Stimulated activated naive B cell treated with anti-CD40 and anti-IgM and Interleukin-4, amounts not matched to agents 10 μg/mL and 1 μg/mL and 100 μg/mL, for 72 hours (primary cell): ENCODE results near the gene MKLN1.

Source experiments
- ATAC-seq, 2 donors: fragments of 150-1000 bp; cut with Tn5 transposase; replicated peaks; 2 replicates each; pipeline ENCODE4 v1.10.0; 2021; ENCODE audit warnings: moderate library complexity in 1 of 2
- DNase-seq: peaks from one replicate; pipeline ENCODE4 v3.0.0; 2021
- H3K27ac Mint-ChIP-seq: one replicate; pipeline ENCODE4 v1.8.0; 2022; ENCODE audit warnings: mild to moderate bottlenecking, mixed read lengths
- H3K27me3 Mint-ChIP-seq, 2 donors: one replicate each; pipeline ENCODE4 v1.8.0; 2022; ENCODE audit warnings: mixed read lengths in 2 of 2
- H3K36me3 Mint-ChIP-seq, 2 donors: one replicate each; pipeline ENCODE4 v1.8.0; 2022; ENCODE audit warnings: mixed read lengths in 2 of 2, mild to moderate bottlenecking in 1 of 2
- H3K4me1 Mint-ChIP-seq, 2 donors: one replicate each; pipeline ENCODE4 v1.8.0; 2022; ENCODE audit warnings: mixed read lengths in 2 of 2, mild to moderate bottlenecking in 1 of 2
- H3K4me3 Mint-ChIP-seq, 2 donors: one replicate each; pipeline ENCODE4 v1.8.0; 2022; ENCODE audit warnings: mild to moderate bottlenecking in 2 of 2, mixed read lengths in 2 of 2, moderate library complexity in 1 of 2
- H3K9me3 Mint-ChIP-seq, 2 donors: one replicate each; pipeline ENCODE4 v1.8.0; 2022; ENCODE audit warnings: mixed read lengths in 2 of 2, mild to moderate bottlenecking in 1 of 2

The MKLN1 gene

GRCh38 chr7:131517218-131517923 lies 189.7 kb downstream of the MKLN1 start:
- peaks cover 9 to 13% of the 10 kb centered on the region in 2 donors for H3K4me1 Mint-ChIP-seq
- H3K9me3 Mint-ChIP-seq: no peaks in the 10 kb centered on the region
- H3K27me3 Mint-ChIP-seq: peaks cover 0 to 5% of the 10 kb centered on the region in 2 donors
- ATAC-seq: no peak
- no peak overlapping the region for H3K27ac Mint-ChIP-seq
- no peaks in the 10 kb centered on the region for H3K36me3 Mint-ChIP-seq
- no peak overlapping the region for H3K4me3 Mint-ChIP-seq
- no peak for DNase-seq

GRCh38 chr7:131518626-131519025 lies 190.9 kb downstream of the MKLN1 start:
- no peaks in the 10 kb centered on the region for H3K36me3 Mint-ChIP-seq

GRCh38 chr7:131521651-131522163 lies 194.0 kb downstream of the MKLN1 start:
- no peaks in the 10 kb centered on the region for H3K36me3 Mint-ChIP-seq
- H3K4me1 Mint-ChIP-seq: peaks cover 6% of the 10 kb centered on the region in 2 donors
- ATAC-seq (no peak), DNase-seq (no peak)
- no peak overlapping the region for H3K4me3 Mint-ChIP-seq
- peak overlapping the region; percentile 71 for H3K27ac Mint-ChIP-seq
- H3K9me3 Mint-ChIP-seq: no peaks in the 10 kb centered on the region
- no peaks in the 10 kb centered on the region for H3K27me3 Mint-ChIP-seq

More at GRCh38 chr7:131518626-131519025, 190.9 kb downstream of the MKLN1 start:
- ATAC-seq (no peak), DNase-seq (no peak)
- Mint-ChIP-seq H3K4me3 (no peak overlapping the region), H3K27me3 (no peaks in the 10 kb centered on the region), H3K9me3 (no peaks in the 10 kb centered on the region), H3K27ac (no peak overlapping the region), H3K4me1 (peaks cover 7% of the 10 kb centered on the region in 2 donors)

DNA sequence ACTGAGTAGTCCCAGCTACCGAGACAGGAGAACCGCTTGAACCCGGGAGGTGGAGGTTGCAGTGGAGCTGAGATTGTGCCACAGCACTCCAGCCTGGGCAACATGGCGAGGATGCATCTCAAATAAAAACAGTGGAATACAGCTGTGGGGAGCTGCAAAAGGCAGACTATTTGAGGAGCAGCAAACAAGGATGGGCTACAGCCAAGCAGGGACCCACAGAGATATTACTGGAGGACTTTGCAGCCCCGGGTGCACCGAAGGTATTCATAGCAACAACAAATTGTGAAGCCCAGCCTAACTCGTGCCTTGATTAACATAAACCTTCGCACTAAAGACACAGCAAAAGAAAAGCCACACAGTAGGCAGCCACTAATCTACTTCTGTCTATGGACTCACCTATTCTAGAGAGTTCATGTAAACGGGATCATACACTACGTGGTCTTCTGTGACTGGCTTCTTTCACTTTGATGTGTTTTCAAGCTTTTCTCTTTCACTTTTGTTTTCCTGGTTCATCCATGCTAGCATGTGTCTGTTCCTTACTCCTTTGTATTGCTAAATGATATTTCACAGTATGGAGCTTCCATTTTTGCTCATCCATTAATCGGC lies 194.8 kb downstream of the MKLN1 start:
- Mint-ChIP-seq H3K4me3 (peak overlapping the region; percentile 31 to 33), H3K36me3 (no peaks in the 10 kb centered on the region)

DNA sequence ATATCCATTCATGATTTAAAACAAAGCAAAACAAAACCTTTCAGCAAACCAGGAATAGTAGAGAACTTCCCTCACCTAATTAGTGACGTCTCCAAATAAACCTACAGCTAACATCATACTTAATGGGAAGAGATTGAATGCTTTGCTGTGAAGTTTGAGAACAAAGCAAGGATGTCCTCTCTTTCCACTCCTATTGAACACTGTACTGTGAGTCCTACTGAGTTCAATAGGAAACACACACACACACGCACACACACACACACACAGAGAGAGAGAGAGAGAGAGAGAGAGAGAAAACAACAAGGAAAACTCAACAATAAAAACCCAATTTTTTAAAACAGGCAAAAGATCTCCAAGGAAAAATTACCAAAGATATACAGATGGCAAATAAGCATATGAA lies 196.4 kb downstream of the MKLN1 start:
- H3K36me3 Mint-ChIP-seq: no peaks in the 10 kb centered on the region
- no peak overlapping the region for H3K4me3 Mint-ChIP-seq
- H3K27ac Mint-ChIP-seq: no peak overlapping the region
- no peaks in the 10 kb centered on the region for H3K9me3 Mint-ChIP-seq
- H3K4me1 Mint-ChIP-seq: peaks cover 11 to 13% of the 10 kb centered on the region in 2 donors
- no peaks in the 10 kb centered on the region for H3K27me3 Mint-ChIP-seq
- DNase-seq (no peak), ATAC-seq (no peak)

More for the DNA sequence above, 194.8 kb downstream of the MKLN1 start:
- H3K4me1 Mint-ChIP-seq: peaks cover 9 to 10% of the 10 kb centered on the region in 2 donors
- DNase-seq (no peak), ATAC-seq (peak; percentile 31 to 56)
- no peak overlapping the region for H3K27ac Mint-ChIP-seq
- H3K27me3 Mint-ChIP-seq: no peaks in the 10 kb centered on the region
- no peaks in the 10 kb centered on the region for H3K9me3 Mint-ChIP-seq

DNA sequence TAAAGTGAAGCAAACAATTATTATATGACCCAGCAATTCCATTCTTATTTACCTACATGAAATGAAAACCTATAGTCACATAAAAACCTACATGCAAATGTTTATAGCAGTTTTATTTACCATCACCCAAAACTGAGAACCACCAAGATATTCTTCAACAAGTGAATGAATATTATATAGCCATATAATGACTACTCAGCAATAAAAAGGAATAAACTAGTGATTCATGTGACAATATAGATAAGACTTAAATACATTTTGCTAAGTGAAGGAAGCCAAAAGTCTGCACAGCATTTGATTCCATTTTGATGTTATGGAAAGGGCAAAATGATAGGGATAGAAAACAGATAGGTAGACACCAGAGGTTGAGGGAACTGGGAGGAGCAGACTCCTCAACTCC lies 197.0 kb downstream of the MKLN1 start:
- no peaks in the 10 kb centered on the region for H3K27me3 Mint-ChIP-seq
- H3K36me3 Mint-ChIP-seq: no peaks in the 10 kb centered on the region
- no peak for ATAC-seq
- H3K4me1 Mint-ChIP-seq: peaks cover 11 to 13% of the 10 kb centered on the region in 2 donors
- no peak for DNase-seq
- H3K4me3 Mint-ChIP-seq: no peak overlapping the region
- no peaks in the 10 kb centered on the region for H3K9me3 Mint-ChIP-seq
- H3K27ac Mint-ChIP-seq: no peak overlapping the region

GRCh38 chr7:131525820-131526219 lies 198.1 kb downstream of the MKLN1 start:
- Mint-ChIP-seq H3K4me3 (no peak overlapping the region), H3K4me1 (peaks cover 11 to 13% of the 10 kb centered on the region in 2 donors), H3K9me3 (no peaks in the 10 kb centered on the region), H3K36me3 (no peaks in the 10 kb centered on the region), H3K27me3 (no peaks in the 10 kb centered on the region), H3K27ac (no peak overlapping the region)
- DNase-seq (no peak), ATAC-seq (no peak)

DNA sequence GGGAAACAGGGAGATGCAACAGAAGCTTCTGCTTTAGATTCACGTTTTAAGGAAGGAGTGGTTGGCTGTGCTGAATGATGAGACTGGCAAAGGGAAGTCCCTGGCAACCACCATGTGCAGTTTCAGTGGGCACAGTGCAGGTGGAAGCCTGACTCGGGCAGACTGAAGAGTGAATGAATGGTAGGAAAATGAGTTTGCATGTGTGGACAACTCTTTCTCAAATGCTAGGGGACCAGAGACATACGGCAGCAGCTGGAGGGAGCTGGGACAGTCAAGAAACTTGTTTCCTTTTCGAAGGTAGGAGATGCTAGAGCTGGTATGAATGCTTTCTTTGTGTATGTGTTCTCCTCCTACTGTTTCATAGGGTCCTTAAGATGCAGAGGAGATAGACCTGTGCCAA lies 199.8 kb downstream of the MKLN1 start:
- no peak overlapping the region for H3K27ac Mint-ChIP-seq
- ATAC-seq: peak; percentile 90 to 96
- no peaks in the 10 kb centered on the region for H3K9me3 Mint-ChIP-seq
- H3K4me3 Mint-ChIP-seq: no peak overlapping the region
- peaks cover 8 to 10% of the 10 kb centered on the region in 2 donors for H3K4me1 Mint-ChIP-seq
- no peaks in the 10 kb centered on the region for H3K36me3 Mint-ChIP-seq
- no peaks in the 10 kb centered on the region for H3K27me3 Mint-ChIP-seq
- no peak for DNase-seq

- Mint-ChIP-seq H3K4me3 (no peak overlapping the region), H3K27ac (no peak overlapping the region), H3K9me3 (no peaks in the 10 kb centered on the region), H3K4me1 (peaks cover 5 to 6% of the 10 kb centered on the region in 2 donors), H3K36me3 (no peaks in the 10 kb centered on the region), H3K27me3 (no peaks in the 10 kb centered on the region)
- DNase-seq (no peak), ATAC-seq (no peak)
These were observed 201.5 kb downstream of the MKLN1 start for GRCh38 chr7:131529179-131529578.

- H3K4me1 Mint-ChIP-seq: peaks cover 5 to 6% of the 10 kb centered on the region in 2 donors
- H3K27me3 Mint-ChIP-seq: no peaks in the 10 kb centered on the region
- ATAC-seq (no peak), DNase-seq (no peak)
- H3K9me3 Mint-ChIP-seq: no peaks in the 10 kb centered on the region
- no peaks in the 10 kb centered on the region for H3K36me3 Mint-ChIP-seq
- no peak overlapping the region for H3K4me3 Mint-ChIP-seq
- H3K27ac Mint-ChIP-seq: no peak overlapping the region
These were observed 201.9 kb downstream of the MKLN1 start for GRCh38 chr7:131529617-131530016.

GRCh38 chr7:131530137-131530536 lies 202.5 kb downstream of the MKLN1 start:
- ATAC-seq (no peak), DNase-seq (no peak)
- H3K27me3 Mint-ChIP-seq: no peaks in the 10 kb centered on the region
- no peaks in the 10 kb centered on the region for H3K9me3 Mint-ChIP-seq
- H3K4me3 Mint-ChIP-seq: no peak overlapping the region
- H3K27ac Mint-ChIP-seq: no peak overlapping the region
- peaks cover 5 to 6% of the 10 kb centered on the region in 2 donors for H3K4me1 Mint-ChIP-seq
- H3K36me3 Mint-ChIP-seq: no peaks in the 10 kb centered on the region

- Mint-ChIP-seq H3K27ac (no peak overlapping the region), H3K4me1 (peaks cover 0 to under 1% of the 10 kb centered on the region in 2 donors), H3K27me3 (no peaks in the 10 kb centered on the region), H3K4me3 (no peak overlapping the region), H3K9me3 (no peaks in the 10 kb centered on the region), H3K36me3 (no peaks in the 10 kb centered on the region)
- DNase-seq: no peak
- no peak for ATAC-seq
These were observed 205.0 kb downstream of the MKLN1 start for GRCh38 chr7:131532570-131533091.

DNA sequence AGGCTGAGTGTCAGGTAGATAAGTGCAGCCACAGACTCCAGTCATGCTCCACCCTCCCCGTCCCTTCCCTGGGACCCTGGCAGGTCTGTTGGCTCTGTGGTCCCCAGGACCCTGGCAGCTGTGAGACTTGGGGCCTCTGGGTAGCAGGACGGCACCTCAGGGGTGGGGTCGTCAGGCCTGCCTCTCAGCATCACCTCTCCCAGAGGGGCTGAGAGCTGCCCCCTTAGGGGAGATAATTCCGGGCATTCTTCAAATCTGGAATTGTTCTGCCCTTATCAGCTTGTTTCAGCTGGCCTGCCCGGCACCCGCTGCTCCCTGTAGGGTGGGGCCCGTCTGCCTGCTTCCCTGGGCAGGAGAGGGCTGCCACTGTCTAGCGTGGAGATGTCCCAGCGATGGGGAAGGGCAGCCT lies 205.5 kb downstream of the MKLN1 start:
- H3K4me3 Mint-ChIP-seq: no peak overlapping the region
- H3K4me1 Mint-ChIP-seq: no peaks in the 10 kb centered on the region
- no peak overlapping the region for H3K27ac Mint-ChIP-seq
- no peaks in the 10 kb centered on the region for H3K36me3 Mint-ChIP-seq
- H3K27me3 Mint-ChIP-seq: no peaks in the 10 kb centered on the region
- no peaks in the 10 kb centered on the region for H3K9me3 Mint-ChIP-seq
- ATAC-seq: no peak
- no peak for DNase-seq

DNA sequence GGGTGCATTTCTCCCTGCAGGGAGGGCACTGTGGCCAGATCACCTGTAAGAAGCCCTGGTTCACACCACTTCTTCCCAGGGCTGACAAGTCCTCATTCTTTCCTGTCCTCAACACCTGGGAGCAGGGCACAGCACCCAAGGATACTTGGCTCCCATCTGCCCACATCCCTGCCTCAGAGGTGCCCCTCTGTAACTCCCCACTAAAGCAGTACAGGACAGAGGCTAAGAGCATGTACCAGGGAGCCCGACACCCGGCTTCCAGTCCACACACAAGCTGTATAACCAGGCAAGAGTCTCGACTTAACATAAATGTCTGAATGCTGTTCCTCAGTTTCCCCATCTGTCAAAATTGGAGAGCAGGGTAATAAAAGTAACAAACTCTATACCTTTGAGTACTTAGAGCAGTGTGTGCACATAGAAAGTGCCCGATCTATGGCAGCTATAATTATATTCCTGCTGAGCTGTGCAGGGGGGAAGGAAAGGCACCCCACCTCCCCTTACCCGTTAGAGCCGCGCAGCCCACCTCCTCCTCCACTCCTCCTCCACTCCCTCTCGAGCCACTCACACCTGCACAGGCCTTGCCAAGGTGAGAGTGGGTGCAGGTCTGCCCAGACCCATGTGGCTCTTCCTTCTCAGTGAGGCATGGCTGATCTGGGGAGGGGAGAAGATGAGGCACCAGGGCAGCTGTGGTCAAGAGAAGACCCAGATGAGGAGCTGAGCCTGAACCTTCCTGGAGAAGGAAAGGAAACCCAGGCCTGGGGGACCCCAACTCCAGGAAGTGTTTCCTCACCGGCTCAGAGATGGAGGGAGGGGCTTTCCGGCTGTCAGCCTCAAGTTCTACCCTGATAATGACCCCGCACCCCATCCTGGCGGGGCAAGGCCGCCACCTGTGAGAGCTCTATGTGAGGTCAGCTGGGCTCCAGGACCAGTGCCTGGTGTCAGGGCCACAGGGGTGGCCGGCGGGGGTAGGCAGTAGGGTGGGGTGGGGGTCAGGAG lies 206.2 kb downstream of the MKLN1 start:
- Mint-ChIP-seq H3K4me1 (no peaks in the 10 kb centered on the region), H3K27ac (no peak overlapping the region), H3K9me3 (no peaks in the 10 kb centered on the region), H3K4me3 (no peak overlapping the region), H3K27me3 (no peaks in the 10 kb centered on the region), H3K36me3 (no peaks in the 10 kb centered on the region)
- DNase-seq (no peak), ATAC-seq (no peak)
